Upper lobe of right lung (tissue), 1 donor: ENCODE data around the gene SORD. TPM values are rescaled to one million over a fixed set of nuclear protein-coding genes. Genes with fewer than 3 reads are reported as not detected.
"Not testable (repeated sequence)": the region's sequence is repeated elsewhere in the genome, so short reads cannot be mapped to it uniquely, and the experiment has no call there.

Source experiments
- ATAC-seq: fragments of 200-7000 bp; cut with Tn5 transposase; one replicate; pipeline ENCODE4 v1.9.1; 2020; ENCODE audit warnings: mild to moderate bottlenecking, moderate library complexity
- DNase-seq: peaks from one replicate; pipeline ENCODE4 v3.0.0-alpha.2; 2020
- H3K27ac ChIP-seq: fragments of 200-600 bp; one replicate; pipeline ENCODE4 v1.8.0; 2022
- H3K27me3 ChIP-seq: fragments of 200-600 bp; one replicate; pipeline ENCODE4 v1.8.0; 2022; ENCODE audit warnings: mild to moderate bottlenecking
- H3K36me3 ChIP-seq: fragments of 200-600 bp; one replicate; pipeline ENCODE4 v1.8.0; 2022
- H3K4me1 ChIP-seq: fragments of 200-600 bp; one replicate; pipeline ENCODE4 v1.8.0; 2022
- H3K4me3 ChIP-seq: fragments of 200-600 bp; one replicate; pipeline ENCODE4 v1.8.0; 2022; ENCODE audit warnings: mild to moderate bottlenecking
- H3K9me3 ChIP-seq: fragments of 200-600 bp; one replicate; pipeline ENCODE4 v1.8.0; 2022
- CTCF ChIP-seq: fragments of 200-600 bp; IDR thresholded peaks from one replicate; pipeline ENCODE4 v1.8.0; 2022; ENCODE audit warnings: antibody characterized with exemption
- intact Hi-C: fragments of 100-400 bp; cut with DNase I; formaldehyde crosslinking; loops from one replicate; pipeline ENCODE4 v1.11.0; 2022
- total RNA-seq: library from RNA; stranded (reverse); fragmentation: NEBNext Ultra II Directional; extraction: Animal tissue kit (Norgen Biotek cat#: 25700); gene quantifications from one replicate; pipeline ENCODE4 v1.2.1, GENCODE V29; 2021
- donor health status: DM: no; HTN: yes; CAD: no; lungs with severe emphysema.

SORD gene
- total RNA-seq, 1 donor from 2014 or later = 7.3 TPM

- no peak for TF ChIP-seq CTCF
- peaks cover 5% of the 10 kb centered on the region for H3K4me1 ChIP-seq
- DNase-seq = no peak
- H3K27ac ChIP-seq = no peak overlapping the region
- H3K36me3 ChIP-seq = no peaks in the 10 kb centered on the region
- intact Hi-C loops = no loop called here
- no peaks in the 10 kb centered on the region for H3K9me3 ChIP-seq
- no peak overlapping the region for H3K4me3 ChIP-seq
- H3K27me3 ChIP-seq = peaks cover 7% of the 10 kb centered on the region
- no peak for ATAC-seq
Observed at GRCh38 chr15:45021348-45021747, 1.6 kb upstream of the SORD start.

DNA sequence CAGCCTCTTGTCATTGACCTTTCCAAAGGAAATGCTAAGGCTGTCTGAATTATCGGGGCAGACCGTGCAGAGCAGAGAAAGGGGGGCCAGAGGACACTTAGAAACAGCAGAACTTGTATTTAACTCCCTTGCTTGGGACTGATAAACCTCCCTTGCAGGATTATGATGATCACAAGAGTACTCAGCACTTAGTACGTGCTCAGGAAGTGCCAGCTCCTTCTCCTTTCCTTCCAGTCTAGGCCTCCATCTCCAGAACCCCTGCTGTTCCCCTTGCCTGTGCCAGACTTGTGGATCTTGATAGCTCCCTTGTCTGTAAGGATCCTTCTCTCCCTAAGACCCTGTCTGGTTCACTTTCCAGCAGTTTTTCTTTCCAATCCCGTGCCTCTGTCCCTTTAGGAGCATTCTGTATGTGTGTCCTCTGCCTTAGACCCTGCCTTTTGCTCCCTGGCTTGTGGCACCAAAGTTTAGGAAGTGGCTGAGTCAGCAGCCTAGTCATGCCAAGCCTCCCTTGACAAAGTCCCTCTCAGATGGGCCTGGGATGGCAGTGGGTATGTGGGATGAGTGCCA is 747 bp downstream of the SORD start:
- ATAC-seq (no peak), DNase-seq (no peak)
- Histone ChIP-seq H3K4me1 (peaks cover 5% of the 10 kb centered on the region), H3K4me3 (peak overlapping the region; percentile 60), H3K27ac (peak overlapping the region; percentile 40), H3K27me3 (peaks cover 7% of the 10 kb centered on the region), H3K9me3 (no peaks in the 10 kb centered on the region), H3K36me3 (no peaks in the 10 kb centered on the region)
- no peak for TF ChIP-seq CTCF
- intact Hi-C loops = no loop called here

GRCh38 chr15:45024649-45025048 is 1.7 kb downstream of the SORD start:
- H3K4me3 ChIP-seq, H3K4me1 ChIP-seq, H3K27me3 ChIP-seq, H3K9me3 ChIP-seq, DNase-seq, ATAC-seq, intact Hi-C loops, H3K27ac ChIP-seq, H3K36me3 ChIP-seq: not testable (repeated sequence)

DNA sequence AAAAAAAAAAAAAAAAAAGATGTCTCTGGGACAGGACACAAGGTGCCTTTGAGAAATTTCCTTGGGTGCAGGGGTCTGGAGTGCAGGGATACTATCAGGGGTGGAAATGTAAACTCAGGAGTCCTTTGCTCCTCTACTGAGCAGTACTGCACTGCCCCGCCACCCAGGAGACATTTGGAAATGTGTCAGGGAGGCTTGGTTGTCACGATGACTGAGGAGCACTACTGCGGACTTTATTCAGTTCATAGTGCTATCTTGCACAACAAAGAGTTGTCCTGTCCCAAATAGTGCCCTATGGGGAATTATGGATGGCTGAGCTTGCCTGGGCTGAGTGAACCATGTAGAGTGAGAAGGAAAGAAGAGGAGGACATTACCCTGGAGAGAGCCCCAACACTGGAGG is 2.6 kb downstream of the SORD start:
- H3K4me3 ChIP-seq, intact Hi-C loops, ATAC-seq, H3K27ac ChIP-seq, H3K9me3 ChIP-seq, H3K27me3 ChIP-seq, H3K4me1 ChIP-seq, H3K36me3 ChIP-seq, DNase-seq: not testable (repeated sequence)

DNA sequence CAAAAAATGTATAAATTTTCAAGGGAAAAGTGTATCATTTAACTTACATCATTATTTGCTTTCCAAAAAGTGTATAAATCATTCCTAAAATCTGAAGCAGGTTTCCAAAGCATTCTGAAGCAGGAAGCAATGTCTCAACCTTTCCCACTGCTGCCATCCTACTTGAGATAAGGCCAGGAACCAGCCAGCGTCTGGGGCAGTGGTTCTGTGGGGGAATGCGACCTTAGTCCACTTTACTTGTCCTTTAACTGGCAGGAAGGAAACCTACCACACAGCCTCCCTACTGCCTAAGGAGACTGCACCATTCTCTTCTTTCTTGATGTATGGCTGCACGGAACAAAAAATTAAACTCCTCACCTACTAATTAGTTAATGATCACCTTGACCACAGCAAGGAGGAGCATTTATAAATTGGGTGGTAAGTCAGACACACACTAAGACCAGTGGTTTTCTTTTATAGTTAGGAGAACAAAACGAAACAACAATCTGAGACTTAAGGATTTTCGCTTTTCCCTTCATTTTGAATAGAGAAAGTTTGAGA is 3.7 kb downstream of the SORD start:
- Histone ChIP-seq H3K4me3 (no peak overlapping the region), H3K4me1 (peaks cover 5% of the 10 kb centered on the region), H3K27ac (no peak overlapping the region), H3K27me3 (no peaks in the 10 kb centered on the region), H3K36me3 (no peaks in the 10 kb centered on the region), H3K9me3 (no peaks in the 10 kb centered on the region)
- DNase-seq (no peak), ATAC-seq (no peak)
- intact Hi-C loops = no loop called here
- no peak for TF ChIP-seq CTCF

DNA sequence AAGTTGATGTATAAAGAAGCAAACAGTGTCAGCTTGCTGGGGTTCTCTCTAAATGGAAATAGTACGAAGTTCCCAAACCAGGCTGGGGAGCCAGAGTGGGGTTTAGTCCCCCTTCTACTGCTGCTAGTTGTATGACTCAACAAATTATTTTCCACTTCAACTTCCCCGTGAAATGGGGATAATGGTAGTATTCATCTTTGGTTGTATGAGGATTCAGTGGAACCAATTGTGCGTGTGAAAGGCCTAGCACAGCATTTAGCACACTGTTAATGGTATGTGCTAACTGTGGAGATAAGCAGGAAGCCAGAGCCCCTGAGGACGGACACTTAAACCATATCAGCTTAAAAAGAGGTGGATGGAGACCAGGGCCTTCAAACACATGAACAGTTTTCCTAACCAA is 4.2 kb downstream of the SORD start:
- no peak overlapping the region for H3K4me3 ChIP-seq
- intact Hi-C loops = no loop called here
- no peak for TF ChIP-seq CTCF

DNA sequence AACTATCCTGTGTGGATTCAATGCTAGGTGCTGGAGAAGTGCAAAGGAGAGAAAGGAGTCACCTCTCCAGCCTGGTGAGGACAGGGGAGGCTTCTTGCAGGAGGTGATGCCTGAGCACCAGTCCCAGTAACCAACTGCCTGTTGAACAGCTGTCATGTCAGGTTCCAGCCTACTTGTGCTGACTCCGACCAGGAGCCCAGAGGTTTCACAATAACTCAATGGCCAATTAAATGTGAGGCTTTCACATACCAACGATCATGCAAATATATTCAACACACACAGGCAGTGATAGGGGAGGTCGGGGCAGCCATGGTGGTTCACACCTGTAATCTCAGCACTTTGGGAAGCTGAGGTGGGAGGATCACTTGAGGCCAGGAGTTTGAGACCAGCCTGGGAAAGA is 7.7 kb downstream of the SORD start:
- ATAC-seq (no peak), DNase-seq (no peak)
- H3K9me3 ChIP-seq = no peaks in the 10 kb centered on the region
- no peaks in the 10 kb centered on the region for H3K27me3 ChIP-seq
- no peaks in the 10 kb centered on the region for H3K36me3 ChIP-seq
- no peak overlapping the region for H3K27ac ChIP-seq
- intact Hi-C loops = no loop called here
- no peak for TF ChIP-seq CTCF
- no peak overlapping the region for H3K4me3 ChIP-seq
- no peaks in the 10 kb centered on the region for H3K4me1 ChIP-seq

More for the DNA sequence above, 4.2 kb downstream of the SORD start:
- ATAC-seq = no peak
- DNase-seq = no peak
- peaks cover 5% of the 10 kb centered on the region for H3K4me1 ChIP-seq
- H3K27me3 ChIP-seq = no peaks in the 10 kb centered on the region
- no peak overlapping the region for H3K27ac ChIP-seq
- no peaks in the 10 kb centered on the region for H3K36me3 ChIP-seq
- H3K9me3 ChIP-seq = no peaks in the 10 kb centered on the region

DNA sequence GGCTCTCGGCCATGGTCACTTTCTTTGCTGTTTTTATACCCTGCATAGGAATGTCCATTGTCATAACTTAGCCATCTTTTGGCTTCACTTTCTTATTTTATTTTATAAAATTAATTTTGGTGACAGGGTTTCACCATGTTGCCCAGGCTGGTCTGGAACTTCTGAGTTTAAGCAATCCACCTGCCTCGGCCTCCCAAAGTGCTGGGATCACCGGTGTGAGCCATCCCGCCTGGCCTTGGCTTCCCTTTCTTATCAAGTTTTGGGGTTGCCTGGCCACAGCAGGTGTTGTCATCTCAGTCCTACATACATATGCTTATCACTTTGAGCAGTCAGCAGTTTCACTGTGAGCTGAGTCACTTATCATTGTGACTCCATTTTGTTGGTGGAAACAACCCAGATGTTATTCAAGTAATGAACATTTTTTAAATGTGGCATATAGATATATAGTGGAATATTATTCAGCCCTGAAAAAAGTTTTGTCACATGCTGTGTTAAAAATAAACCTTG is 8.6 kb downstream of the SORD start:
- H3K4me3 ChIP-seq = not testable (repeated sequence)

DNA sequence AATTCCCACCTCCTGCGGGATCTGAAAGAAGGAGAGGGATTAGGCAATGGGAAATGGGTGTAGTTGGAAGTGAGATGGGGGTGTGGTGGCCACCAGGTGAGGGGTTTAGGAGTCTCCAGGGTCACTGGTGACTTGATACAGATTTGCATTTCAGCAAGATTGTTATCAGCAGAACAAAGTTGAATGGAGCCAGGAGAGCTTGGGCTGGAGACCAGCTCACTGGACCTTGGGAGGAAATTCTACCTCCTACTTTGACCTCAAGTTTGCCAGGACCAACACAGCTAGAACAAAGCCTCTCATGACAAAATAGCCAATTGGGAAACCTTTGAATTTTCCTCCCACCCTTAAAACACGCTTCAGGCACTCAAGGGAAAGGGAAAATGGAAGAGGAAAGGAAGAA is 9.5 kb downstream of the SORD start:
- H3K27ac ChIP-seq, ATAC-seq, intact Hi-C loops, H3K9me3 ChIP-seq, DNase-seq, H3K36me3 ChIP-seq, H3K4me1 ChIP-seq, H3K4me3 ChIP-seq, H3K27me3 ChIP-seq: not testable (repeated sequence)

More for the DNA sequence above, 8.6 kb downstream of the SORD start:
- H3K27me3 ChIP-seq, intact Hi-C loops, H3K9me3 ChIP-seq, ATAC-seq, H3K27ac ChIP-seq, H3K36me3 ChIP-seq, H3K4me1 ChIP-seq, DNase-seq: not testable (repeated sequence)
